ES-I3 (cell line): ENCODE measurements around the gene EEPD1.
"Not testable (repeated sequence)": the region's sequence is repeated elsewhere in the genome, so short reads cannot be mapped to it uniquely, and the experiment has no call there.

ENCODE experiments used
- H3K36me3 ChIP-seq: 2 replicates; pipeline ENCODE4 v1.6.1; 2013; ENCODE audit warnings: mild to moderate bottlenecking, low read length, control low read depth, moderate library complexity; ENCODE audit not compliant: insufficient read depth
- H3K4me1 ChIP-seq: 2 replicates; pipeline ENCODE4 v1.6.1; 2013; ENCODE audit warnings: mild to moderate bottlenecking, control low read depth, low read length; ENCODE audit not compliant: insufficient read depth
- H3K9ac ChIP-seq: 2 replicates; pipeline ENCODE4 v1.6.1; 2013; ENCODE audit warnings: low read depth, mild to moderate bottlenecking, low read length, moderate library complexity
- H3K9me3 ChIP-seq: 2 replicates; pipeline ENCODE4 v1.6.1; 2013; ENCODE audit warnings: mild to moderate bottlenecking, low read length, moderate library complexity; ENCODE audit not compliant: control insufficient read depth, insufficient read depth

The EEPD1 gene

GRCh38 chr7:36217211-36217960 lies 64.3 kb downstream of the EEPD1 start:
- H3K36me3 ChIP-seq: no peaks in the 10 kb centered on the region
- no peaks in the 10 kb centered on the region; the same call in 1 of the 2 replicates for H3K9me3 ChIP-seq
- peaks cover 20% of the 10 kb centered on the region for H3K4me1 ChIP-seq
- no peak overlapping the region for H3K9ac ChIP-seq

- Histone ChIP-seq H3K36me3 (no peaks in the 10 kb centered on the region), H3K4me1 (peaks cover 20% of the 10 kb centered on the region), H3K9me3 (no peaks in the 10 kb centered on the region; the same call in 1 of the 2 replicates), H3K9ac (no peak overlapping the region)
Measured at GRCh38 chr7:36217961-36218284, 64.9 kb downstream of the EEPD1 start.

- no peak overlapping the region for H3K9ac ChIP-seq
- peaks cover 18% of the 10 kb centered on the region for H3K4me1 ChIP-seq
- H3K36me3 ChIP-seq: no peaks in the 10 kb centered on the region
- H3K9me3 ChIP-seq: no peaks in the 10 kb centered on the region
Measured at GRCh38 chr7:36219429-36219828, 66.4 kb downstream of the EEPD1 start.

- Histone ChIP-seq H3K9ac (no peak overlapping the region), H3K9me3 (no peaks in the 10 kb centered on the region), H3K36me3 (no peaks in the 10 kb centered on the region), H3K4me1 (no peaks in the 10 kb centered on the region)
Measured at GRCh38 chr7:36223851-36224250, 70.8 kb downstream of the EEPD1 start.

- Histone ChIP-seq H3K36me3 (no peaks in the 10 kb centered on the region), H3K9ac (no peak overlapping the region), H3K4me1 (no peaks in the 10 kb centered on the region), H3K9me3 (no peaks in the 10 kb centered on the region)
Measured at GRCh38 chr7:36224934-36225858, 72.1 kb downstream of the EEPD1 start.

- no peak overlapping the region for H3K9ac ChIP-seq
- H3K9me3 ChIP-seq: no peaks in the 10 kb centered on the region
- H3K36me3 ChIP-seq: no peaks in the 10 kb centered on the region
- H3K4me1 ChIP-seq: no peaks in the 10 kb centered on the region
Measured at GRCh38 chr7:36226151-36226550, 73.1 kb downstream of the EEPD1 start.

- no peak overlapping the region for H3K9ac ChIP-seq
- no peaks in the 10 kb centered on the region for H3K9me3 ChIP-seq
- H3K4me1 ChIP-seq: no peaks in the 10 kb centered on the region
- no peaks in the 10 kb centered on the region for H3K36me3 ChIP-seq
Measured at GRCh38 chr7:36227223-36227622, 74.2 kb downstream of the EEPD1 start.

GRCh38 chr7:36228039-36228438 lies 75.0 kb downstream of the EEPD1 start:
- Histone ChIP-seq H3K9ac (no peak overlapping the region), H3K4me1 (no peaks in the 10 kb centered on the region), H3K9me3 (no peaks in the 10 kb centered on the region), H3K36me3 (no peaks in the 10 kb centered on the region)

GRCh38 chr7:36231406-36231805 lies 78.4 kb downstream of the EEPD1 start:
- no peaks in the 10 kb centered on the region for H3K36me3 ChIP-seq
- no peaks in the 10 kb centered on the region for H3K9me3 ChIP-seq
- H3K4me1 ChIP-seq: no peaks in the 10 kb centered on the region
- H3K9ac ChIP-seq: no peak overlapping the region

GRCh38 chr7:36232555-36232954 lies 79.5 kb downstream of the EEPD1 start:
- H3K4me1 ChIP-seq: no peaks in the 10 kb centered on the region
- H3K9ac ChIP-seq: no peak overlapping the region
- no peaks in the 10 kb centered on the region for H3K9me3 ChIP-seq
- H3K36me3 ChIP-seq: no peaks in the 10 kb centered on the region

- Histone ChIP-seq H3K9me3 (no peaks in the 10 kb centered on the region), H3K9ac (no peak overlapping the region), H3K36me3 (no peaks in the 10 kb centered on the region), H3K4me1 (no peaks in the 10 kb centered on the region)
Measured at GRCh38 chr7:36232971-36233550, 80.0 kb downstream of the EEPD1 start.

GRCh38 chr7:36236073-36236472 lies 83.0 kb downstream of the EEPD1 start:
- H3K9me3 ChIP-seq: peaks cover 3% of the 10 kb centered on the region; the same call in 1 of the 2 replicates

GRCh38 chr7:36238138-36238537 lies 85.1 kb downstream of the EEPD1 start:
- no peak overlapping the region for H3K9ac ChIP-seq
- peaks cover 3% of the 10 kb centered on the region; the same call in 1 of the 2 replicates for H3K9me3 ChIP-seq
- H3K36me3 ChIP-seq: no peaks in the 10 kb centered on the region
- H3K4me1 ChIP-seq: no peaks in the 10 kb centered on the region

More at GRCh38 chr7:36236073-36236472, 83.0 kb downstream of the EEPD1 start:
- Histone ChIP-seq H3K36me3 (no peaks in the 10 kb centered on the region), H3K9ac (no peak overlapping the region; the same call in 1 of the 2 replicates), H3K4me1 (no peaks in the 10 kb centered on the region)

- not testable (repeated sequence) for H3K4me1 ChIP-seq, H3K9me3 ChIP-seq, H3K36me3 ChIP-seq, H3K9ac ChIP-seq
Measured at GRCh38 chr7:36243356-36243755, 90.3 kb downstream of the EEPD1 start.
